Activated naive CD4-positive, alpha-beta T cell treated with anti-CD3 and anti-CD28 coated beads, Interleukin-2, amount 50 U/mL, for 24 hours (primary cell): ENCODE results near the gene DIS3L2.

ENCODE experiments used
- H3K27ac Mint-ChIP-seq: one replicate; pipeline ENCODE4 v1.8.0; 2021; ENCODE audit warnings: mild to moderate bottlenecking, mixed read lengths
- H3K27me3 Mint-ChIP-seq: one replicate; pipeline ENCODE4 v1.8.0; 2021; ENCODE audit warnings: mixed read lengths
- H3K36me3 Mint-ChIP-seq: one replicate; pipeline ENCODE4 v1.8.0; 2021; ENCODE audit warnings: mixed read lengths
- H3K4me1 Mint-ChIP-seq: one replicate; pipeline ENCODE4 v1.8.0; 2021; ENCODE audit warnings: mixed read lengths
- H3K4me3 Mint-ChIP-seq: one replicate; pipeline ENCODE4 v1.8.0; 2021; ENCODE audit warnings: mild to moderate bottlenecking, mixed read lengths
- H3K9me3 Mint-ChIP-seq: one replicate; pipeline ENCODE4 v1.8.0; 2021; ENCODE audit warnings: mixed read lengths

The DIS3L2 gene

DNA sequence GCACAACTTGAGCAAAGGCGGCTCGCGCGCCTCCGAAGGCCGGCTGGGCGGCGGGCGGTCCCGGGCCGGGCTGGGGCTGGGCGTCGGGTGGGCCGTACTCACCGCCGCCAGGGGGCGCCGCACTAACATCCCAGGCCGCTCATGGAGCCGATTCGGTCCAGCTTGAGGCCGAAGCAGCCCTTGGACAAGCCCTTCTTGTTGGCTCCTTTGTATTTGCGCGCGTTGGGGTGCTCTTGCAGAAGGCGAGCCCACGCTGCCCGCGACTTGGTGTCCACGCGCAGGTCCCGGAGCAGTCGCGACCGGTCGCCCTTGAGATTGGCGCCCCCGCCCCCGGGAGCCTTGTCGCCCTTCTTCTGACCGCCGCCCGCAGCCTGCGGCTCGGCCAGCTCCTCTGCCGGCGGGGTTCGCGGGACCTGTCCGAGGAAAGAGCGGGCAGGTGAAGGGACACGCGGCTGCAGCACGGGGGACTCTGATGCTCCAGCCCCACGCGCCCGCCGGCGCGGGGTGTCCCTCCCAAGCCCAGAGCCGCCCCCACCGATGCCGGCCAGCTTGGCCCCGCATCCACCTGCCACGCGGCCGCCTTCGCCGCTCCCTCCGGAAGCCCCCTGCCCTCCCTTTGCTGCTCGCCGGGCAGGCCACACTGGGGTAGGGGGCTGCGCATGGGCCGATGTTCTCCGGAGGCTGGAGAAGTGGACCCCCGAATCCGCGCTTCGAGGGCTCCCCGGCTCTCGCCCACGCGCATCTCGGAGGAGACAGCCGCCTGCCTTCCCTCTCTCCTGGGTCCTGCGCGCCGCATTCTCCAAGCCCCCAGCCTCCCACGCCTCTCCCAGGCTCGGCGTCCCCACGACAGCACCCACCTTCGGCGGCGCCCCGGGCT lies 36.0 kb upstream of the DIS3L2 start:
- Mint-ChIP-seq H3K36me3 (no peaks in the 10 kb centered on the region), H3K27me3 (peaks cover 30% of the 10 kb centered on the region), H3K4me3 (peak overlapping the region; percentile 74), H3K27ac (no peak overlapping the region), H3K4me1 (peaks cover 12% of the 10 kb centered on the region), H3K9me3 (no peaks in the 10 kb centered on the region)

DNA sequence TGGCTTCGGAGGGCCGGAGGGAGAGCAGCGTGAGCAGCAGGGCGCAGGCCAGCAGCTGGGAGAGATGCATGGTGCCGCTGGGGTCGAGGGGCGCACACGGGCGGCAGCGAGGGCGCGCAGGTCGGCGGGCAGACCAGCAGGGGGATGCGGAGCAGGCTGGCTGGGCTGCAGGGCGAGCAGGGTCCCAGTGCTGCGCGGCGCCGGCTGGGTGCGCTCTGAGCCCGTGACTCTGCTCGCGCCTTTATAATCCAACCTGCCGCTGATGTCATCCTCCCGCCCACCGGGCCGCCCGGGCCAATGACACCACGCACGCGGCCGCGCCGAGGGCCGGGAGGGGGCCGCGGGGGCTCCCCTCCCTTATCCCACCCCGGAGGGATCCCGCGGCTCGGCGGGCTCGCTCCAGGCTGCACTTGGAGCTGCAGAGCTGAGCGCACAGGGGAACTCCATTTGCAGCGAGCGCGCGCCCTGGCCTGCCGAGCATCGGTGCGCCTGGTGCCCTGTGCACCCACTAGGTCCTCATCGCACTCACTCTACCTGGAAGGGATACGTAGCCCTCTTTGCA lies 35.3 kb upstream of the DIS3L2 start, which contains the start of gene NPPC:
Gene NPPC, minus strand, starts transcription at position 217 of the 562 bp plus-strand sequence. Its CDS starts 147 bp downstream, at position 70.
- Mint-ChIP-seq H3K4me3 (peak within 1 kb of the TSS; percentile 74), H3K27me3 (peaks cover 30% of the 10 kb centered on the region), H3K36me3 (no peaks in the 10 kb centered on the region), H3K9me3 (no peaks in the 10 kb centered on the region), H3K27ac (no peak within 1 kb of the TSS), H3K4me1 (peaks cover 12% of the 10 kb centered on the region)

DNA sequence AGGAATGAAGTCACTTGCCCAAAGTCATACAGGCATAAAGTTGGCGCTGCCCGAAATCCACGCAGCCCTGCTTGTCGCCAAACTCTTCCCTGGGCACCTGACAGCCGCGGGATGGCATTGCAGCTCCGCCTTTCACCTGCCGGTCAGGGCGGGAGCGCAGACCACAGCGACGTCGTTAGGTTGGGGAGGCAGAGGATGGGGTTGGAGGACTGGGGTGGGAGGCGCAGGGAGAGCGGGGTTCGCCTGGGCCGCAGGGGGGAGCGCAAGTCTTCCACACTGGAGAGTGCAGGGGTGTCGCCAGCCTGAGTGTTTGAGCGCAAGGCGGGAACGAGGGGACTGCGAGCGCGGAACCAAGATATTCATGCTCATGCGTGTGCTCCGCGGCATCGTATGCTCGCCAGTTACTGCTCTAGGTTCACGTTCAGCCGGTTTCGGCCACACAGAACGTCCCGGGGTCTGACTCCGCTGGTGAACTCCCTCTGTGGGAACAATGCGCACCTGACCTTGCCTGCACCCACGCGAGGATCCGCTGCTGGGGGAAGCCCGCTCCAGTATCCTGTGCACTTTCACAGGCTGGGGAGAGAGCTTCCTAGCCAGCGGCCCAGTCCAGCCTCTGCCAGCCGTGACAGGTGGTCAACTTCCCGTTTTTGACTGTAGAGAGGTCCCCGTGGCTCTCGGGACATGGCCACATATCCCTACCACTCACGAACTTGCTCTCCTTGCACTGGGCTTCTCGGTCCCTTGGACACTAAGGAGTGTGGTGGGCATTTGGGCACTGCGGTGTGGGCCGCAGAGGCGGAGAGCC lies 34.5 kb upstream of the DIS3L2 start:
- peaks cover 30% of the 10 kb centered on the region for H3K27me3 Mint-ChIP-seq
- H3K27ac Mint-ChIP-seq: no peak overlapping the region
- H3K4me3 Mint-ChIP-seq: peak overlapping the region; percentile 74
- H3K36me3 Mint-ChIP-seq: no peaks in the 10 kb centered on the region
- no peaks in the 10 kb centered on the region for H3K9me3 Mint-ChIP-seq
- peaks cover 12% of the 10 kb centered on the region for H3K4me1 Mint-ChIP-seq

DNA sequence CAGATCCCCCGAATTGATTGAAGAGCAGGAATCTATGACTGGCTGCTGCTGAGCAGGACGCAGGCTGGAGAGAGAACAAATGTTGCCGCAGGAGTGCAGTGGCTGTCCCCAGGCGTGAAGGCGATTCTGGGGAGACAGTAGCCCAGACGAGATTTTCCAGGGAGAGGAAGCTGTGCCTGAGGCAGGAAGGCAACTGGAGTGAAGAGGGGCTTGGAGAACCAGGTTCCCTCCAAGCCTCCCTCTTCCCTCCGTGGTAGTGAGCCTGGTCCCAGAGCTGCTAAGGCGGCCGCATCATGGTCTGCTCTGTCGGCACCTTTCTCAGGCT lies 34.0 kb upstream of the DIS3L2 start:
- H3K36me3 Mint-ChIP-seq: no peaks in the 10 kb centered on the region
- H3K4me1 Mint-ChIP-seq: peaks cover 12% of the 10 kb centered on the region
- H3K27ac Mint-ChIP-seq: no peak overlapping the region
- H3K27me3 Mint-ChIP-seq: peaks cover 30% of the 10 kb centered on the region
- peak overlapping the region; percentile 74 for H3K4me3 Mint-ChIP-seq
- H3K9me3 Mint-ChIP-seq: no peaks in the 10 kb centered on the region

DNA sequence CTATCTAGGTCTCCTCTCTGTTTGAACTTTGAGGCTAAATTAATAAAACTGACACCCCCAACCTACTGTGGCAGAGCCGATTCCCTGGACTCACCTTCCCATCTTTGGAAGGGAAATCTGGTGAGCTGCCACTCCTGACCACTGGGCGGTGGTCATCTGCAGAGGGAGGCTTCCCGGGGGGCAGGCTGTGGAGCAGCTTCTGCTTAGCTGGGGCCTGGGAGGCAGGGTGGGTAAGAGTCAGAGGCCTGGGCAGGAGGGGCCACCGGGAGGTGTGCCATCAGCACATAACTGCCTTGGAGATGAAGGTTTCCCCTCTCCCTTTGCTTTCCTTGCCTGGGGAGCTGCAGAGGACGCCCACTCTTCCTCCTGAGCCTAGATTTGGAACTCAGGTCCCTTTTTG lies 33.0 kb upstream of the DIS3L2 start:
- Mint-ChIP-seq H3K4me3 (no peak overlapping the region), H3K9me3 (no peaks in the 10 kb centered on the region), H3K36me3 (no peaks in the 10 kb centered on the region), H3K4me1 (peaks cover 12% of the 10 kb centered on the region), H3K27me3 (peaks cover 30% of the 10 kb centered on the region), H3K27ac (no peak overlapping the region)

DNA sequence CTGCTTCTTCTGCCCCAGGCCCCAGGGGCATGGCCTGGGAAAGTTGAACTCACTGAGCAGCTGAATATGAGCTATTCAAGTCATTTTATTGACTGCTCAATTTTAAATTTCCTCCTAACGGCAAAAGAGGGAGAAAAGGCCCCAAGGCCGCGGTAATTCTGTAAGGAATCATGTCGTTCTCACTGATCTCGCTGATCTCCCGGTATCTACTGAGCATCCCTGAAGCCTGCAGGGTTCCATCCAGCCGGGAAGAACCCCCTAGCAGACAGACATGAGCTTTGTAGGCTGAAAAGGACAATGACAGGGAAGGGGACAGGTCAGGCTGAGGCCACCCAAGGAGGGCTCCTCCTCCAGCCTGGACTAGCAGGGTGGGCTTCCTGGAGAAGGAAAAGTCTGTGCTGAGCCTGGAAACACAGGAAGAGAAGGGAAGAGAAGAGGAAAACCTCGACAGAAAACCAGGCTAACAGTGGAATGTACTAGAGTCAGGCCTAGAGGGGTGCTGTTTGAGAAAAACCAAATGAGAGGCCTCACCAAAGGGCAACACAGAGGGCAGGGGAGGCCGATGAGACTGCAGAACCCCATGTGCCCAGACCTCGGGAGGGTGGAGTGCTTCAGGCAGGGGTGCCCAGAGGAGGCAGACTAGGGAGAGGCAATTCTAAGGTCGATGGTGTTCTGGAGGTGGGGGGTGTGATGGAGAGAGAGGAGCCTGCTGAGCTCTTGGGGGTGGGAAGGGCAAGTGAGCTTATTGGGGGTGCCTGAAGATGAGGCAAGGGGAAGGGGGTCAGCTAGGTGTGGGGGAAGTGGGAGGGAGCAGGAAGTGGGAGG lies 32.4 kb upstream of the DIS3L2 start:
- H3K27me3 Mint-ChIP-seq: peaks cover 23% of the 10 kb centered on the region

DNA sequence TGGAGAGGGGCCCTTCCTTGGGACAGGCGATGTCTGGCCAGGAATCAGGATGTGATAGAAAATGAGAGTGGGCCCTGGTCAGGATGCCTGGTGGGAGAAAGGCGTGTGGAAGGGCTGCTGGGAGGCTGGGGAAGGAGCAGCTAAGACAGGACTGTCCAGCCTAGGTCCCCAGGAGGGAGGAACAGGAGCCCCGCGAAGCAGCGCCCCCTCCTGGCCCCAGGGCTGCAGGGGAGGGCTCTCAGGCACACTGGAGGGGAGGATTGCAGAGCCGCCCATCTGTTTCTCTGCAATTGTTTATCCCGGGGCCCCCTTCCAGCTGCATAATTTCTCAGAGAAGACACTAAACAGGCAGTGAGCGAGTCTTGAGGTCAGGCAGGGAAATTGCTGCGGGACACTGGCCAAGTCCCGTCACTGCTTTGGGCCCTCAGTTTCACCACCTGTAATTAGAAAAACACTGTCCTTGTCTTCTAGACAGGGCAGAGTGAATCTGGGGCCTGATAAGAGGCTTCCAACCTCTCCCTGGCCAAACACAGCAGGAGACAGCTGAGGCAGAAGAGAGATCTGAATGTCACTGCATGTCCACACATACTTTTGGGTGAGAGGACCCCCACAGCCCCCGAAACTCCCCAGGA lies 31.4 kb upstream of the DIS3L2 start:
- H3K4me1 Mint-ChIP-seq: peaks cover 9% of the 10 kb centered on the region
- H3K27ac Mint-ChIP-seq: no peak overlapping the region
- H3K36me3 Mint-ChIP-seq: no peaks in the 10 kb centered on the region
- no peaks in the 10 kb centered on the region for H3K9me3 Mint-ChIP-seq
- peaks cover 17% of the 10 kb centered on the region for H3K27me3 Mint-ChIP-seq
- no peak overlapping the region for H3K4me3 Mint-ChIP-seq

More for the DNA sequence above, 32.4 kb upstream of the DIS3L2 start:
- Mint-ChIP-seq H3K27ac (no peak overlapping the region), H3K4me1 (peaks cover 12% of the 10 kb centered on the region), H3K9me3 (no peaks in the 10 kb centered on the region), H3K36me3 (no peaks in the 10 kb centered on the region), H3K4me3 (no peak overlapping the region)

DNA sequence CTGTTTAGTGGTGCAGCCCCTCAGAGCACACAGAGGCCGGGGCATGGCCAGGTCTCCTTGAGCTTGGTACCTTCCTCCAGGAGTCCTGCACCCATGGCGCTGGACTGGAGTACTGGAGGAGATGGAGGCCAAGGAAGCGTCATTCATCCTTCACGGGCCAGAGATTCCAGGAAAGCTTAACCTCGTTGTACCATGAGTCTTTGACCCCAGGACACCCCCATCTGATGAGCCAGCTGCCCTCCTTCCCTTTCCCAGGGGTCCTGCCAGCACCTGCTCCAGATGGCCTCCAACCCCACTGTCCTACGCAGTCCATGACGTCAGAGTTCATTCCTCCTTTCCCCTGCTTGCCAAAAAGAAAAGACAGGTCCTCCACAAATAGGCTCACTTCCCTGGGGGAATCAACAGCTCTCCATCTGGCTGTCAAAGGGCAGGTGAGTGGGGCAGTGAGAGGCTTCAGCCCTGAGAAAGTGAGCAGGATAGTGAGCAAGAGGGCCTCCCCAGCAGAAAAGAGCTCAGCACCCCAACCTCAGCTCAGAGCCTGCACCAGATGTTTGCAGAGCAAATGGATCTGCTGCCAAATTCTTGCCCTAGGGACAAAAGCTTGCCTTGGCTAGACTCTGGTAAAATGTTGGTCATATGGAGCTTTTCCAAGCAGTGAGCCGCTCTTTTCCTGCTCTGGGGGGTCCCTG lies 30.8 kb upstream of the DIS3L2 start:
- H3K27ac Mint-ChIP-seq: no peak overlapping the region
- no peaks in the 10 kb centered on the region for H3K36me3 Mint-ChIP-seq
- H3K4me3 Mint-ChIP-seq: no peak overlapping the region
- H3K9me3 Mint-ChIP-seq: no peaks in the 10 kb centered on the region
- H3K27me3 Mint-ChIP-seq: peaks cover 17% of the 10 kb centered on the region
- peaks cover 9% of the 10 kb centered on the region for H3K4me1 Mint-ChIP-seq

DNA sequence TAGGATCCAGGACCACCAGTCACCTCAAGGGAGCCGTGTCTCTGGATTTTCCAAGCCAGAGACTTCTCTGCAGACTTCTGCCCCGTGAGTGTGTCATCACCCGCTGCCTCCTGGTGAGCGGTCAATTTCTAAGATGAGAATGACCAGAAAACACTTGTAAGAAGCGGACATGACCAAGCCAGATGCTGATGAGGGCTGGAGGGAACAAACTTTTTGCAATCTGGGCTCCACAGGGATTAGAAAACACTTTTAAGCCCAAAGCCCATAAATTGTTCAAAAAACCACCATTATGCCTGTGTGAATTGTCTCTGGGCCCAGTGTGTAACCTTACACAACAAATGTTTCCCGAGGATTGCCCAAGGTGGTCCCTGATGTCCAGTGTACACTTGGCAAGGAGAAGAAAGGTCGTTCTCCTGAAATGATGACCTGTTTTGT lies 30.0 kb upstream of the DIS3L2 start:
- no peaks in the 10 kb centered on the region for H3K9me3 Mint-ChIP-seq
- H3K4me1 Mint-ChIP-seq: peaks cover 8% of the 10 kb centered on the region
- peaks cover 16% of the 10 kb centered on the region for H3K27me3 Mint-ChIP-seq
- no peaks in the 10 kb centered on the region for H3K36me3 Mint-ChIP-seq
- no peak overlapping the region for H3K4me3 Mint-ChIP-seq
- no peak overlapping the region for H3K27ac Mint-ChIP-seq

DNA sequence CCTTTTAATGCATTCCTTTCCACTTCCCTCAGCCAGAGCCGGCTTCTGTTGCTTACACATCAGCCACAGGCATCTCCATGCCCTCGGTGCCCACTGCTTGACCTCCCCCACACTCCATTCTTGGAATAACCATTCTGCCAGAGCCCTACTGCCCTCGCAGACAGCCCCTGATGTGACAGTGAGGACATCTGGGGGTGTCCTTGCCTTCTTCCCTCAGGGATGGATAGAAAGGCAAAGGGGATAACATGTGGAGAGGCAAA lies 28.9 kb upstream of the DIS3L2 start:
- no peaks in the 10 kb centered on the region for H3K9me3 Mint-ChIP-seq
- H3K4me1 Mint-ChIP-seq: no peaks in the 10 kb centered on the region
- H3K4me3 Mint-ChIP-seq: no peak overlapping the region
- no peak overlapping the region for H3K27ac Mint-ChIP-seq
- peaks cover 6% of the 10 kb centered on the region for H3K27me3 Mint-ChIP-seq
- no peaks in the 10 kb centered on the region for H3K36me3 Mint-ChIP-seq

DNA sequence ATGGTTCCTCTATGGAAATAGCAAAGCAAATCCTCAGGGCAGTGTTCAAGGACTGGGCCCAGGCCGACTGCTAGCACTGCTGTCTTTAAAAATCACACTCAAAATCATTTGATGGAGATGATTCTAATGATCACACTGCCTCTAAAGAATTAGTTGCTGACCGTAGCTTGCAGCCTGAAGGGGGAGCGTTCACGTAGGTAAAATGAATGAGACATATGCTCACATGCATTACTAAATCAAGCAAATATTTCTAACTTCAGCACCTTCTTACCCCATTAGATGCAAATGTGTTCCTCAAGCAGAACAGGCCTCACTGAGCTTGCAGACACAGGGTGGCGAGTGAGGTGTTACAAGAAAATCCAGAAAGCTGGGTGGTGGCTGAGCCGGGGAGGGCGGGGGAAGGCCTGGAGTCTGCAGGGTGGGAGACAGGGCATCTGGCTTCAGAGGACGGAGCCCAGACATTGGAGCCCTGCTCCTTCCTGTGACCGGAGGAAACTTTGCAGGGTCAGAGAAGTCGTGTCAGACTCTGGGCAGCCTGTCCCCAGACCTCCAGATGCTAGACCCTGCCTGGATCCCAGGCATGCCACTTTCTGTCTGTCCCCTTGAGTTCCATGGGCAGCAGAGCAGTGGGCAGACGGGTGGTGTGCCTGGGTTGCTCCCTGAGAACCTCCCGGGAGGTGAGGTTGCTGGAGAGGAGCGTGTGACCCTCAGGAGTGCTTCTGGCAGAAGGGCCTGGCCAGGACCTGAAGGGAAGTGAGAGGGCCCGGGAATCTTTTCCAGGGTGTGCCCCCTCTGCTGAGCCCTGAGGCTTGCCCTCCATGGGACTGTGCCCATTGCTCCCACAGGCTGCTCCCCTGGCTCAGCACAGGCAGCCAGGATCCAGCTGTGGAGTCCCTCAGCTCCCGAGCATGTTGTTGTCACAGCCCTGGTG lies 28.3 kb upstream of the DIS3L2 start:
- Mint-ChIP-seq H3K36me3 (no peaks in the 10 kb centered on the region), H3K4me3 (no peak overlapping the region), H3K9me3 (no peaks in the 10 kb centered on the region), H3K27ac (no peak overlapping the region), H3K27me3 (peaks cover 3% of the 10 kb centered on the region), H3K4me1 (no peaks in the 10 kb centered on the region)

DNA sequence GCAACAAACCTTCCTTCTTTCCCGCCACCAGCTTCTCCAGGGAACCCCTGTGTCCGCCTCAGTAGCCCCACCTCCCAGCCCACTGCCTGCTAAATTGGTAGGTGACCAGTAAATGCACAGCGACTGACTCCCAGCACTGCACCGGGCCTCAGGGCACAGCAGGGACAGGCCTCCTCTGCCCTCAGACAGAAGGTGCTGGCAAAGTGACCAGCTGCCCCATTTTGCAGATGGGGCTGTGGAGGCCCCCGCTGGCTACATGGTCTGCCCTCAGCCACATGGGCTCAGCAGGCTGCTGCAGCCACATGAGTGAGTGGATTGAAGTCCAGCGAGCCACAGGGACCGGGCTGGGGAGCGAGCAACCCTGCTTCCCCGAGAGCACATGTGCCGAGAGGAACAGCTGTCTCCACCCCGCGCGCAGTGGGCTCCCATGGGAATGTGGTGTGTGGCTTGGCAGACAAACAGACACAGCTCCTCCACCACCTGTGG lies 27.6 kb upstream of the DIS3L2 start:
- Mint-ChIP-seq H3K9me3 (no peaks in the 10 kb centered on the region), H3K4me3 (no peak overlapping the region), H3K4me1 (no peaks in the 10 kb centered on the region), H3K36me3 (no peaks in the 10 kb centered on the region), H3K27me3 (peaks cover 3% of the 10 kb centered on the region), H3K27ac (no peak overlapping the region)

DNA sequence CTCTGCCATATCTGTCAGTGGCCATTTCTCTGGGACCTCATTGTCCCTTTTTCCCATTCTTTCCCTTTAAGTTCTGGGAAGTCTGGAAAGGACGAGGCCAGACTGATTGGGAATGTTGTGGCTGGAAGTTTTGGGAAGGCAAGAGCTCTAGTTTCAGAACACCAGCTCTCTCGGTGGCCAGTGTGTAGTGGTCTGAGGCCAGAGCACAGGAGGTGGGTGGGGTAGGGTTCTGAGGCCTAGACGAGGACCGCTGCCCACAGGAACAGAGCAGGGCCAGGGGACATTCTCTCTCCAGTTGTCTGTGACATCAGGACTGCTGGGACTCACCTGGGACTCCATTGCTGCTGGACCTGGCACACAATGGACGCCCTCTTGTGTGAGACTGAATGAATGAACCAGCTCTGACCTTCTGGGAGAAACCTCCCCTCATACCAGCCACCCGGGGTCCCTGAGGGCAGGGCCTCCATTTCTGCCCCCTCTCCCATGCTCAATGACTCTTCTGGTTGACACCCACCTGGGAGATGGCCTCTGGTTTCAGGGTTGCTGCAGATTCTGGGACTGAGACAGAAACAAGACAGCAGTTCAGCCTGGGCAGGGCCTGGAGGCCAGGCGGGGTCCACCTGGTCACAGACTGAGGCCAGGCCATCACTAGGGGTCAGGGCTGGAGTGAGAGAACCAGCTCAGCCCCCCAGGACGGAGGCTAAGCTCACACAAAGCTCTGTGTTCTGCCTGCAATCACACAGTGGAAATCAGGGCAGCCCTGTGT lies 26.9 kb upstream of the DIS3L2 start:
- Mint-ChIP-seq H3K27ac (no peak overlapping the region), H3K27me3 (no peaks in the 10 kb centered on the region), H3K4me3 (no peak overlapping the region), H3K9me3 (no peaks in the 10 kb centered on the region), H3K4me1 (no peaks in the 10 kb centered on the region), H3K36me3 (no peaks in the 10 kb centered on the region)
